SK-N-SH (cell line): ENCODE results near the gene UTF1.

Experiments
- NRF1 ChIP-seq: IDR thresholded peaks from 2 replicates; pipeline ENCODE4 v1.6.1; 2012; ENCODE audit warnings: low read depth, mild to moderate bottlenecking, low read length
- RCOR1 ChIP-seq: fragments of 150-350 bp; IDR thresholded peaks from 2 replicates; pipeline ENCODE4 v1.6.1; 2017; ENCODE audit warnings: antibody characterized with exemption, low read length
- REST ChIP-seq: IDR thresholded peaks from 2 replicates; pipeline ENCODE4 v1.6.1; 2012; ENCODE audit warnings: mild to moderate bottlenecking, low read depth, low read length, moderate library complexity
- RFX5 ChIP-seq: IDR thresholded peaks from 2 replicates; pipeline ENCODE4 v1.6.1; 2012; ENCODE audit warnings: mild to moderate bottlenecking, improper control_type of control experiment, low read length
- TAF1 ChIP-seq: IDR thresholded peaks from 2 replicates; pipeline ENCODE4 v1.6.1; 2012; ENCODE audit warnings: low read depth, mild to moderate bottlenecking, low read length, moderate library complexity, borderline replicate concordance
- TEAD4 ChIP-seq: IDR thresholded peaks from 2 replicates; pipeline ENCODE4 v1.4.0; 2012; ENCODE audit warnings: mild to moderate bottlenecking, borderline replicate concordance; ENCODE audit not compliant: insufficient read depth
- USF2 ChIP-seq: fragments of 150-350 bp; IDR thresholded peaks from 2 replicates; pipeline ENCODE4 v1.6.1; 2017; ENCODE audit warnings: antibody characterized with exemption, low read length, low read depth, borderline replicate concordance
- TF ChIP-seq, protein P1 (sequence below): fragments of 200-600 bp; sonication (generic); IDR thresholded peaks from 2 replicates; pipeline ENCODE4 v1.6.1; 2017; ENCODE audit warnings: antibody characterized with exemption, mild to moderate bottlenecking, moderate library complexity

- TF ChIP-seq, protein P1, sequence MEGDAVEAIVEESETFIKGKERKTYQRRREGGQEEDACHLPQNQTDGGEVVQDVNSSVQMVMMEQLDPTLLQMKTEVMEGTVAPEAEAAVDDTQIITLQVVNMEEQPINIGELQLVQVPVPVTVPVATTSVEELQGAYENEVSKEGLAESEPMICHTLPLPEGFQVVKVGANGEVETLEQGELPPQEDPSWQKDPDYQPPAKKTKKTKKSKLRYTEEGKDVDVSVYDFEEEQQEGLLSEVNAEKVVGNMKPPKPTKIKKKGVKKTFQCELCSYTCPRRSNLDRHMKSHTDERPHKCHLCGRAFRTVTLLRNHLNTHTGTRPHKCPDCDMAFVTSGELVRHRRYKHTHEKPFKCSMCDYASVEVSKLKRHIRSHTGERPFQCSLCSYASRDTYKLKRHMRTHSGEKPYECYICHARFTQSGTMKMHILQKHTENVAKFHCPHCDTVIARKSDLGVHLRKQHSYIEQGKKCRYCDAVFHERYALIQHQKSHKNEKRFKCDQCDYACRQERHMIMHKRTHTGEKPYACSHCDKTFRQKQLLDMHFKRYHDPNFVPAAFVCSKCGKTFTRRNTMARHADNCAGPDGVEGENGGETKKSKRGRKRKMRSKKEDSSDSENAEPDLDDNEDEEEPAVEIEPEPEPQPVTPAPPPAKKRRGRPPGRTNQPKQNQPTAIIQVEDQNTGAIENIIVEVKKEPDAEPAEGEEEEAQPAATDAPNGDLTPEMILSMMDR: no peak
- TF ChIP-seq NRF1: no peak
- TF ChIP-seq REST: no peak
- no peak for TF ChIP-seq TAF1
- no peak for TF ChIP-seq RCOR1
- no peak for TF ChIP-seq RFX5
- TF ChIP-seq USF2: no peak
- no peak for TF ChIP-seq TEAD4
Measured at GRCh38 chr10:133187906-133188681, 41.9 kb upstream of the UTF1 start.
